T-cell (primary cell): ENCODE measurements around the gene PTPRR. TPM values are rescaled to one million over a fixed set of nuclear protein-coding genes. Genes with fewer than 3 reads are reported as not detected.

Experiments used
- ATAC-seq, 4 experiments: fragments of 200-7000 bp in 3 of 4; fragments of 150-1000 bp in 1 of 4; cut with Tn5 transposase; replicated peaks in 1 of 4; 1 replicate in 3 of 4; 2 replicates in 1 of 4; pipeline ENCODE4 v1.10.0; 2021; ENCODE audit warnings: moderate library complexity in 3 of 4, mild to moderate bottlenecking in 2 of 4, moderate number of reproducible peaks in 1 of 4
- CTCF ChIA-PET, 2 donors: fragments of 300-600 bp; sonication (Branson Sonifier 250); formaldehyde crosslinking; loops; one replicate each; lab custom pipeline; 2022; ENCODE audit warnings: antibody characterized with exemption in 2 of 2; lab: Charles Lee
- POLR2A ChIA-PET, 2 donors: fragments of 300-600 bp; sonication (Branson Sonifier 250); formaldehyde crosslinking; loops; one replicate each; lab custom pipeline; 2022; ENCODE audit warnings: antibody characterized with exemption in 2 of 2; lab: Charles Lee
- DNase-seq, 35 experiments: peaks; one replicate each; pipeline versions ENCODE4 v3.0.0 to v3.0.0-alpha.2; 2013 to 2023
- H3K27ac ChIP-seq: one replicate; pipeline ENCODE4 v1.5.1; 2013; ENCODE audit warnings: low read length
- H3K27me3 ChIP-seq, 2 experiments: replicated peaks in 1 of 2; 1 replicate in 1 of 2; 2 replicates in 1 of 2; pipeline versions ENCODE4 v1.6.1 to v1.7.0; 2013; ENCODE audit warnings: low read length in 1 of 2, mixed read lengths in 1 of 2; ENCODE audit not compliant: control insufficient read depth in 2 of 2, insufficient read depth in 2 of 2; ENCODE audit errors: extremely low read depth in 1 of 2
- H3K36me3 ChIP-seq, 2 donors: 1 replicate in 1 of 2; 2 replicates in 1 of 2; pipeline versions ENCODE4 v1.6.1 to v1.7.0; 2013; ENCODE audit warnings: low read length in 1 of 2; ENCODE audit not compliant: control insufficient read depth in 2 of 2, insufficient read depth in 1 of 2; ENCODE audit errors: extremely low read depth in 1 of 2
- H3K4me1 ChIP-seq, 2 experiments: 1 replicate in 1 of 2; 2 replicates in 1 of 2; pipeline versions ENCODE4 v1.6.1 to v1.7.0; 2013; ENCODE audit warnings: low read length in 2 of 2, mixed read lengths in 1 of 2; ENCODE audit not compliant: insufficient read depth in 2 of 2, control insufficient read depth in 1 of 2; ENCODE audit errors: extremely low read depth in 1 of 2
- H3K4me3 ChIP-seq, 2 donors: 1 replicate in 1 of 2; 2 replicates in 1 of 2; pipeline versions ENCODE4 v1.5.1 to v1.7.0; 2013; ENCODE audit warnings: mild to moderate bottlenecking in 2 of 2, low read length in 1 of 2, moderate library complexity in 1 of 2; ENCODE audit not compliant: control insufficient read depth in 1 of 2; ENCODE audit errors: extremely low read depth in 1 of 2
- H3K9me3 ChIP-seq: 2 replicates; pipeline ENCODE4 v1.7.0; 2013
- H3K27ac Mint-ChIP-seq, 2 donors: one replicate each; pipeline ENCODE4 v1.8.0; 2020 to 2021; ENCODE audit warnings: mild to moderate bottlenecking in 2 of 2, mixed read lengths in 2 of 2
- H3K27me3 Mint-ChIP-seq, 2 donors: one replicate each; pipeline ENCODE4 v1.8.0; 2021 to 2022; ENCODE audit warnings: mixed read lengths in 2 of 2
- H3K36me3 Mint-ChIP-seq: one replicate; pipeline ENCODE4 v1.8.0; 2021; ENCODE audit warnings: mixed read lengths
- H3K4me1 Mint-ChIP-seq, 3 donors: one replicate each; pipeline ENCODE4 v1.8.0; 2020 to 2022; ENCODE audit warnings: mixed read lengths in 3 of 3, mild to moderate bottlenecking in 1 of 3
- H3K4me3 Mint-ChIP-seq, 3 donors: one replicate each; pipeline ENCODE4 v1.8.0; 2020 to 2022; ENCODE audit warnings: mild to moderate bottlenecking in 3 of 3, mixed read lengths in 3 of 3, moderate library complexity in 3 of 3
- H3K9me3 Mint-ChIP-seq, 3 donors: one replicate each; pipeline ENCODE4 v1.8.0; 2020 to 2022; ENCODE audit warnings: mixed read lengths in 3 of 3
- WGBS: methylation state at CpG from one replicate; pipeline ENCODE4 v1.1.5; 2013; ENCODE audit warnings: missing lambda C conversion rate; ENCODE audit not compliant: insufficient coverage; 5-methylcytosine and 5-hydroxymethylcytosine counted together
- total RNA-seq, 35 experiments: library from RNA in 6 of 35; stranded (reverse) in 6 of 35; fragments of 120-200 nt in 1 of 35; gene quantifications; one replicate each; pipeline versions ENCODE4 v1.2.1 to v1.2.4 and lab custom pipeline; 2013 to 2026

PTPRR gene
- total RNA-seq, 5 donors from 2014 or later (not counting 1 experiment from before 2014, with no cell fraction given), result not detected

- Histone ChIP-seq H3K27me3 (no peaks in the 10 kb centered on the region), H3K4me3 (no peak overlapping the region), H3K27ac (no peak overlapping the region), H3K36me3 (no peaks in the 10 kb centered on the region), H3K4me1 (no peaks in the 10 kb centered on the region), H3K9me3 (no peaks in the 10 kb centered on the region)
- Mint-ChIP-seq H3K9me3 (peaks cover 0 to 7% (median 0%) of the 10 kb centered on the region in 3 donors), H3K4me1 (no peaks in the 10 kb centered on the region), H3K4me3 (no peak overlapping the region), H3K36me3 (no peaks in the 10 kb centered on the region), H3K27me3 (peaks cover 0 to 7% of the 10 kb centered on the region in 2 donors), H3K27ac (no peak overlapping the region)
- ATAC-seq (no peak), DNase-seq (no peak)
- POLR2A ChIA-PET, result no interaction called here
- CTCF ChIA-PET, result no interaction called here
- no CpG with 5 or more reads among the region's 4 CpGs for WGBS
Observed at GRCh38 chr12:70840656-70841350, 79.7 kb downstream of the PTPRR start.

GRCh38 chr12:70839544-70839943 is 81.0 kb downstream of the PTPRR start:
- Histone ChIP-seq H3K27ac (no peak overlapping the region), H3K4me1 (no peaks in the 10 kb centered on the region), H3K9me3 (no peaks in the 10 kb centered on the region), H3K36me3 (no peaks in the 10 kb centered on the region), H3K27me3 (no peaks in the 10 kb centered on the region), H3K4me3 (no peak overlapping the region)
- peaks cover 0 to 7% (median 0%) of the 10 kb centered on the region in 3 donors for H3K9me3 Mint-ChIP-seq
- H3K36me3 Mint-ChIP-seq, result no peaks in the 10 kb centered on the region
- no peak overlapping the region for H3K4me3 Mint-ChIP-seq
- H3K27me3 Mint-ChIP-seq, result peaks cover 0 to 8% of the 10 kb centered on the region in 2 donors
- ChIA-PET CTCF (no interaction called here), POLR2A (no interaction called here)
- WGBS, result 50% methylated on average over 1 of the region's 3 CpGs
- H3K27ac Mint-ChIP-seq, result no peak overlapping the region
- DNase-seq (no peak), ATAC-seq (no peak)
- no peaks in the 10 kb centered on the region for H3K4me1 Mint-ChIP-seq

GRCh38 chr12:70838127-70838526 is 82.4 kb downstream of the PTPRR start:
- ChIA-PET POLR2A (no interaction called here), CTCF (no interaction called here)
- Mint-ChIP-seq H3K9me3 (peaks cover 0 to 7% (median 0%) of the 10 kb centered on the region in 3 donors), H3K27me3 (peaks cover 0 to 8% of the 10 kb centered on the region in 2 donors), H3K4me3 (no peak overlapping the region), H3K4me1 (no peaks in the 10 kb centered on the region), H3K36me3 (no peaks in the 10 kb centered on the region), H3K27ac (no peak overlapping the region)
- WGBS, result no CpG with 5 or more reads among the region's 2 CpGs
- H3K27ac ChIP-seq, result no peak overlapping the region
- H3K4me3 ChIP-seq, result no peak overlapping the region
- no peaks in the 10 kb centered on the region for H3K27me3 ChIP-seq
- H3K36me3 ChIP-seq, result no peaks in the 10 kb centered on the region
- no peaks in the 10 kb centered on the region for H3K9me3 ChIP-seq
- H3K4me1 ChIP-seq, result no peaks in the 10 kb centered on the region
- ATAC-seq (no peak), DNase-seq (no peak)

- H3K9me3 ChIP-seq, result no peaks in the 10 kb centered on the region
- H3K4me3 ChIP-seq, result no peak overlapping the region
- no peaks in the 10 kb centered on the region for H3K4me1 Mint-ChIP-seq
- H3K27me3 Mint-ChIP-seq, result peaks cover 0 to 8% of the 10 kb centered on the region in 2 donors
- no peak overlapping the region for H3K27ac Mint-ChIP-seq
- DNase-seq, result no peak
- ATAC-seq, result no peak
- H3K9me3 Mint-ChIP-seq, result peaks cover 0 to 4% (median 0%) of the 10 kb centered on the region in 3 donors
- no peaks in the 10 kb centered on the region for H3K4me1 ChIP-seq
- H3K27ac ChIP-seq, result no peak overlapping the region
- H3K4me3 Mint-ChIP-seq, result no peak overlapping the region
- H3K36me3 Mint-ChIP-seq, result no peaks in the 10 kb centered on the region
- no peaks in the 10 kb centered on the region for H3K36me3 ChIP-seq
- ChIA-PET POLR2A (interaction anchor here in 1 of 2 donors (0.7 kb wide), 1 partner anchor 8 kb away, joined by 4 read pairs; no protein-coding TSS in a partner anchor), CTCF (no interaction called here)
- H3K27me3 ChIP-seq, result no peaks in the 10 kb centered on the region
Observed at GRCh38 chr12:70837026-70837425, 83.5 kb downstream of the PTPRR start.

- Mint-ChIP-seq H3K4me3 (no peak overlapping the region), H3K4me1 (no peaks in the 10 kb centered on the region), H3K27me3 (peaks cover 0 to 8% of the 10 kb centered on the region in 2 donors), H3K36me3 (no peaks in the 10 kb centered on the region), H3K27ac (no peak overlapping the region), H3K9me3 (peaks cover 0 to 4% (median 0%) of the 10 kb centered on the region in 3 donors)
- Histone ChIP-seq H3K27me3 (no peaks in the 10 kb centered on the region), H3K9me3 (no peaks in the 10 kb centered on the region), H3K27ac (no peak overlapping the region), H3K36me3 (no peaks in the 10 kb centered on the region), H3K4me1 (no peaks in the 10 kb centered on the region), H3K4me3 (no peak overlapping the region)
- no CpG with 5 or more reads among the region's 2 CpGs for WGBS
- DNase-seq, result no peak
- ChIA-PET POLR2A (no interaction called here), CTCF (no interaction called here)
- no peak for ATAC-seq
Observed at GRCh38 chr12:70835948-70836347, 84.6 kb downstream of the PTPRR start.

- ATAC-seq, result no peak
- Histone ChIP-seq H3K4me3 (no peak overlapping the region), H3K9me3 (no peaks in the 10 kb centered on the region), H3K27ac (no peak overlapping the region), H3K27me3 (no peaks in the 10 kb centered on the region), H3K4me1 (no peaks in the 10 kb centered on the region), H3K36me3 (no peaks in the 10 kb centered on the region)
- Mint-ChIP-seq H3K4me1 (no peaks in the 10 kb centered on the region), H3K36me3 (no peaks in the 10 kb centered on the region), H3K4me3 (no peak overlapping the region), H3K27me3 (peaks cover 0 to 7% of the 10 kb centered on the region in 2 donors), H3K27ac (no peak overlapping the region), H3K9me3 (peaks cover 0 to 2% (median 0%) of the 10 kb centered on the region in 3 donors)
- ChIA-PET POLR2A (no interaction called here), CTCF (no interaction called here)
- DNase-seq, result no peak
- 50% methylated on average over 2 of the region's 2 CpGs for WGBS
Observed at GRCh38 chr12:70831543-70831942, 89.0 kb downstream of the PTPRR start.
